Calu3 (cell line): ENCODE data around the gene SYNPO. TPM values are rescaled to one million over a fixed set of nuclear protein-coding genes. Genes with fewer than 3 reads are reported as not detected.
A peak's percentile ranks its signal among the peaks of the same experiment; 100 is the strongest.

Source experiments
- Bru-seq: library from RNA; stranded (reverse); fragments of 400-500 nt; gene quantifications from one replicate; lab custom pipeline; 2021; lab: Mats Ljungman, UMichigan
- BruChase-seq, 2 experiments: library from RNA; stranded (reverse); fragments of 400-500 nt; gene quantifications; one replicate each; lab custom pipeline; 2021; lab: Mats Ljungman, UMichigan
- BruUV-seq: library from RNA; stranded (reverse); fragments of 400-500 nt; replicated peaks from 2 replicates; lab custom pipeline; 2021; lab: Mats Ljungman, UMichigan
- CTCF ChIA-PET: fragments of 300-600 bp; sonication (Branson Sonifier 250); formaldehyde crosslinking; loops from one replicate; lab custom pipeline; 2022; ENCODE audit warnings: antibody characterized with exemption; lab: Charles Lee
- DNase-seq: peaks from one replicate; pipeline ENCODE4 v3.0.0; 2022
- H3K27ac Mint-ChIP-seq: one replicate; pipeline ENCODE4 v1.8.0; 2022; ENCODE audit warnings: mixed read lengths; ENCODE audit not compliant: unreplicated experiment
- H3K27me3 Mint-ChIP-seq: one replicate; pipeline ENCODE4 v1.8.0; 2022; ENCODE audit warnings: mixed read lengths; ENCODE audit not compliant: unreplicated experiment
- H3K36me3 Mint-ChIP-seq: one replicate; pipeline ENCODE4 v1.8.0; 2022; ENCODE audit warnings: mild to moderate bottlenecking, moderate library complexity, mixed read lengths; ENCODE audit not compliant: insufficient read depth, unreplicated experiment
- H3K4me1 Mint-ChIP-seq: one replicate; pipeline ENCODE4 v1.8.0; 2022; ENCODE audit warnings: mild to moderate bottlenecking, low read depth, mixed read lengths; ENCODE audit not compliant: unreplicated experiment
- H3K4me3 Mint-ChIP-seq: one replicate; pipeline ENCODE4 v1.8.0; 2022; ENCODE audit warnings: mild to moderate bottlenecking, low read depth, moderate library complexity, mixed read lengths; ENCODE audit not compliant: unreplicated experiment
- H3K9me3 Mint-ChIP-seq: one replicate; pipeline ENCODE4 v1.8.0; 2022; ENCODE audit warnings: low read depth, mixed read lengths; ENCODE audit not compliant: unreplicated experiment
- CTCF ChIP-seq: fragments of 200-600 bp; IDR thresholded peaks from one replicate; pipeline ENCODE4 v1.8.0; 2022; ENCODE audit warnings: antibody characterized with exemption; ENCODE audit not compliant: unreplicated experiment
- intact Hi-C: fragments of 100-400 bp; cut with micrococcal nuclease; formaldehyde crosslinking; loops from one replicate; pipeline ENCODE4 v1.10.0; 2022; ENCODE audit not compliant: unreplicated experiment
- long read RNA-seq: library from polyadenylated mRNA; stranded (forward); transcript quantifications from one replicate; pipeline ENCODE4 v2.0.0, GENCODE V29; 2022
- total RNA-seq: library from RNA; stranded (reverse); gene quantifications from 2 replicates; pipeline ENCODE4 v1.2.3, GENCODE V29; 2022

SYNPO gene
- total RNA-seq (0.92 and 2.5 TPM in 2 replicates), Bru-seq, nascent RNA (percentile 18 among the genes with signal in this experiment), BruChase-seq, experiment 1, labeled RNA remaining after a 6-hour chase (percentile 24 among the genes with signal in this experiment), BruChase-seq, experiment 2, labeled RNA remaining after a 2-hour chase (percentile 19 among the genes with signal in this experiment)
- long read RNA-seq, partial matches to known transcripts = 0 of 1 reads
- long read RNA-seq, other reads (novel, unspliced or antisense) = 1 of 1 reads

- intact Hi-C loops = loop anchor here (5.0 kb wide), 1 partner anchor 78 kb away; no protein-coding TSS in a partner anchor
- CTCF ChIA-PET = interaction anchor here (0.6 to 1.0 kb wide), 3 partner anchors 9 to 22 kb away, joined by 3 to 4 read pairs (median 3); no protein-coding TSS in a partner anchor
- H3K27ac Mint-ChIP-seq = peak within 1 kb of the TSS; percentile 58
- peaks cover 39% of the 10 kb centered on the region for H3K36me3 Mint-ChIP-seq
- H3K4me1 Mint-ChIP-seq = peaks cover 74% of the 10 kb centered on the region
- peak within 1 kb of the TSS; percentile 19 for H3K4me3 Mint-ChIP-seq
- no TSS peak for BruUV-seq
- H3K27me3 Mint-ChIP-seq = no peaks in the 10 kb centered on the region
- no peak for TF ChIP-seq CTCF
- no peaks in the 10 kb centered on the region for H3K9me3 Mint-ChIP-seq
- peak; percentile 49 for DNase-seq
Measured at GRCh38 chr5:150640311-150641005, at the start of gene SYNPO. TSS of gene SYNPO (plus strand) at chr5:150640660. CDS start at chr5:150648276, 7,616 bp downstream.

GRCh38 chr5:150590979-150591695 lies 49.3 kb upstream of the SYNPO start:
- intact Hi-C loops = no loop called here
- BruUV-seq = no TSS peak
- no peak for DNase-seq
- H3K9me3 Mint-ChIP-seq = no peaks in the 10 kb centered on the region
- no peaks in the 10 kb centered on the region for H3K4me1 Mint-ChIP-seq
- CTCF ChIA-PET = no interaction called here
- peaks cover 12% of the 10 kb centered on the region for H3K27me3 Mint-ChIP-seq
- no peak for TF ChIP-seq CTCF
- no peak overlapping the region for H3K27ac Mint-ChIP-seq
- no peak overlapping the region for H3K4me3 Mint-ChIP-seq
- no peaks in the 10 kb centered on the region for H3K36me3 Mint-ChIP-seq

- CTCF ChIA-PET = interaction anchor here (1.4 kb wide), 1 partner anchor 19 kb away, joined by 4 read pairs; no protein-coding TSS in a partner anchor
- intact Hi-C loops = no loop called here
- DNase-seq = no peak
- no peak overlapping the region for H3K27ac Mint-ChIP-seq
- TF ChIP-seq CTCF = no peak
- H3K36me3 Mint-ChIP-seq = no peaks in the 10 kb centered on the region
- no TSS peak for BruUV-seq
- no peak overlapping the region for H3K4me3 Mint-ChIP-seq
- H3K27me3 Mint-ChIP-seq = peaks cover 12% of the 10 kb centered on the region
- H3K9me3 Mint-ChIP-seq = no peaks in the 10 kb centered on the region
- no peaks in the 10 kb centered on the region for H3K4me1 Mint-ChIP-seq
Measured at GRCh38 chr5:150593593-150593992, 46.9 kb upstream of the SYNPO start.

GRCh38 chr5:150593996-150594395 lies 46.5 kb upstream of the SYNPO start:
- H3K27me3 Mint-ChIP-seq = peaks cover 9% of the 10 kb centered on the region
- no peaks in the 10 kb centered on the region for H3K9me3 Mint-ChIP-seq
- no peak for DNase-seq
- intact Hi-C loops = no loop called here
- no TSS peak for BruUV-seq
- no peaks in the 10 kb centered on the region for H3K36me3 Mint-ChIP-seq
- no peak for TF ChIP-seq CTCF
- no peaks in the 10 kb centered on the region for H3K4me1 Mint-ChIP-seq
- no peak overlapping the region for H3K4me3 Mint-ChIP-seq
- CTCF ChIA-PET = interaction anchor here (1.4 kb wide), 1 partner anchor 20 kb away, joined by 4 read pairs; no protein-coding TSS in a partner anchor
- no peak overlapping the region for H3K27ac Mint-ChIP-seq
